Bronchial epithelial cell (primary cell): ENCODE results near the gene ACADS. TPM values are rescaled to one million over a fixed set of nuclear protein-coding genes. Genes with fewer than 3 reads are reported as not detected.

ENCODE experiments used
- DNase-seq: peaks from one replicate; pipeline ENCODE4 v3.0.0-alpha.2; 2010; ENCODE audit warnings: low read depth
- FAIRE-seq: peaks from 2 replicates; lab custom pipeline; 2011; peaks lifted over from hg19 to GRCh38; lab: Jason Lieb, UNC
- H3K27me3 ChIP-seq: 2 replicates; pipeline ENCODE4 v1.5.1; 2011; ENCODE audit warnings: low read length; ENCODE audit not compliant: control insufficient read depth, insufficient read depth
- H3K36me3 ChIP-seq: 2 replicates; pipeline ENCODE4 v1.5.1; 2011; ENCODE audit warnings: low read length; ENCODE audit not compliant: control insufficient read depth, insufficient read depth
- H3K4me3 ChIP-seq: 2 replicates; pipeline ENCODE4 v1.5.1; 2011; ENCODE audit warnings: mild to moderate bottlenecking, low read depth, low read length, control low read depth
- total RNA-seq: library from RNA; depleted of rRNA; stranded (reverse); fragments of >200 nt; gene quantifications from 2 replicates; pipeline ENCODE4 v1.2.1, GENCODE V29; 2014
- TF ChIP-seq, protein P1 (sequence below): IDR thresholded peaks from 2 replicates; pipeline ENCODE4 v1.5.1; 2011; ENCODE audit warnings: mild to moderate bottlenecking, moderate library complexity, low read length, control low read depth, inconsistent platforms; ENCODE audit not compliant: insufficient read depth, severe bottlenecking

ACADS gene
- total RNA-seq, 1 donor from 2014 or later = 7.4 TPM

DNA sequence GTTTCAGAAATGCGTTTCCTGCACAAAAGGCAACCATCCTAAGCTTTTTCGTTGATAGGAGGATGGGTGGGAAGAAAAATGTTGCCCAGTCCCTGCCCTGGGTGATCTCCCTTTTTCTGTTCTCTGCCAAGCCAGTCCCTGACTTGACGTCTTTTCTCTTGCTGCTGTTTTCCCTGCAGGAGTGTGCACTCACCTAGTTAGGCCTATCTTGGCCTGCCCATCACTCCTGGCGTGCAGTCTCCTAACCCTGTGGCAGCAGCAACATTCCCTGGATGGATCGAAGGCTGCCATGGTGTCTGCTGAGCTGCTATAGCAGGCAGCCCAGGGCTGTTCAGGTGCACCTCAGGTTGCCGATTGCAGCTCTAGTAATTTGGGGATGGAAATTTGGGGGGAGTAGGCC lies 14.2 kb upstream of the ACADS start:
- H3K4me3 ChIP-seq = peak overlapping the region; percentile 76
- TF ChIP-seq, protein P1, sequence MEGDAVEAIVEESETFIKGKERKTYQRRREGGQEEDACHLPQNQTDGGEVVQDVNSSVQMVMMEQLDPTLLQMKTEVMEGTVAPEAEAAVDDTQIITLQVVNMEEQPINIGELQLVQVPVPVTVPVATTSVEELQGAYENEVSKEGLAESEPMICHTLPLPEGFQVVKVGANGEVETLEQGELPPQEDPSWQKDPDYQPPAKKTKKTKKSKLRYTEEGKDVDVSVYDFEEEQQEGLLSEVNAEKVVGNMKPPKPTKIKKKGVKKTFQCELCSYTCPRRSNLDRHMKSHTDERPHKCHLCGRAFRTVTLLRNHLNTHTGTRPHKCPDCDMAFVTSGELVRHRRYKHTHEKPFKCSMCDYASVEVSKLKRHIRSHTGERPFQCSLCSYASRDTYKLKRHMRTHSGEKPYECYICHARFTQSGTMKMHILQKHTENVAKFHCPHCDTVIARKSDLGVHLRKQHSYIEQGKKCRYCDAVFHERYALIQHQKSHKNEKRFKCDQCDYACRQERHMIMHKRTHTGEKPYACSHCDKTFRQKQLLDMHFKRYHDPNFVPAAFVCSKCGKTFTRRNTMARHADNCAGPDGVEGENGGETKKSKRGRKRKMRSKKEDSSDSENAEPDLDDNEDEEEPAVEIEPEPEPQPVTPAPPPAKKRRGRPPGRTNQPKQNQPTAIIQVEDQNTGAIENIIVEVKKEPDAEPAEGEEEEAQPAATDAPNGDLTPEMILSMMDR = no peak
- peaks cover 9% of the 10 kb centered on the region for H3K36me3 ChIP-seq
- FAIRE-seq (no peak), DNase-seq (no peak)
- no peaks in the 10 kb centered on the region for H3K27me3 ChIP-seq

DNA sequence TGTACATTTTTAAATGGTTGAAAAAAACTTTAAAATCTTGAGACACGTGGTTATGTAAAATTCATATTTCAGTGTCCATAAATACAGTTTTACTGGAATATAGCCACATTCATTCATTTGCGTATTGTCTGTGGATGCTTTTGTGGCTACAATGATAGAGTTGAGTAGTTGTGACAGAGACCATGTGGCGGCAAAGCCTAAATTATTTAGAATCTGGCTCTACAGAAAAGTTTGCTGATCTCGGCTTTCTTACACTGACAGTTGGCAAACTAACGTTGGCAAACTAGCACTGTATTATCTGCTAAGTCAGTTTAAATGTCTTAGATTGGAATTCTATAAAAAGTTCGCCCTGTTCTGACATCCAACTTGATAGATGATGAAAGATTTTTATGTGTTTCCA lies 13.0 kb upstream of the ACADS start:
- TF ChIP-seq, protein P1 = no peak
- DNase-seq (no peak), FAIRE-seq (no peak)
- Histone ChIP-seq H3K27me3 (no peaks in the 10 kb centered on the region), H3K4me3 (no peak overlapping the region), H3K36me3 (peaks cover 15% of the 10 kb centered on the region)

DNA sequence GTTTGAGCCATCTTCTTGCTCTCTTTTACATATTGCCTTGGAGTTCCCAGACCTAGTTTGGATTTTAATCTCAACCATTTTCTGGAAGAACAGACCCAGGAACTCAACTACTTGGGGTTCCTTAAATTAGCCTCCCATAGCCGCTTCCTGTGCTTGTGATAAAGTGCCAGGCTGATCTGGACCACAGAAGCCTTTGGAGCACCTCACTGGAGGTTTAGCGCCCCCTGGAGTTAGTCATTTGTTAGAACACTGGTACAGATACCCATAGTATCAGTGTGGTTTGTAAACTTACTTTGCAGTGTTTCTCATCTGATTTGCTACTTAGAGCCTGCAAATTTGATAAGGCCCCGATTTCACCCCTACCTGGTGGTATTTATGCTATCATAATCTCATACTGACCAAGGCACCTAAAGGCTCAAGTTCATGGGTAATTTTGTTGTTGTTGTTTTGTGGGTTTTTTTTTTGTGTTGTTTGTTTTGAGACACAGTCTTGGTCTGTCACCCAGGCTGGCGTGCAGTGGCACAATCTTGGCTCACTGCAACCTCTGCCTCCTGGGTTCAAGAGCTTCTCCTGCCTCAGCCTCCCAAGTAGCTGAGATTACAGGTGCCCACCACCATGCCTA lies 11.7 kb upstream of the ACADS start:
- H3K36me3 ChIP-seq = peaks cover 19% of the 10 kb centered on the region
- DNase-seq (peak; percentile 67), FAIRE-seq (no peak)
- TF ChIP-seq, protein P1 = peak; percentile 87
- no peak overlapping the region for H3K4me3 ChIP-seq
- H3K27me3 ChIP-seq = no peaks in the 10 kb centered on the region

DNA sequence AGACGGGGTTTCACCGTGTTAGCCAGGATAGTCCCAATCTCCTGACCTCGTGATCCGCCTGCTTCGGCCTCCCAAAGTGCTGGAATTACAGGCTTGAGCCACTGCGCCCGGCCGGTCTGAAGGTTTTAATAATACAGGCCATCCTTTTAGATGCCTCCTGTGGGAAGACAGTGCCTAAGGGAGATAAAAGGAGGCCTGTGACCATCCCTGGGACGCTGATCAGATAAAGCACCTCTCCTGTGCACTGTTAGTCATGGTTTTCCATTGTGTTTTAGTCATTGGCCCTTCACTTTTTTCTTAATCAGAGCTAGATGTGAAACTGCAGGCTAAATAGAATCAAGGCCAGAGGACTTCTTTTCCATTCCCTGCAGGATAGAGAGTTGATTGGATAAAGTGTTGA lies 7.6 kb upstream of the ACADS start:
- TF ChIP-seq, protein P1 = no peak
- Histone ChIP-seq H3K36me3 (peaks cover 29% of the 10 kb centered on the region), H3K4me3 (no peak overlapping the region), H3K27me3 (no peaks in the 10 kb centered on the region)
- DNase-seq = no peak
- FAIRE-seq = no peak

DNA sequence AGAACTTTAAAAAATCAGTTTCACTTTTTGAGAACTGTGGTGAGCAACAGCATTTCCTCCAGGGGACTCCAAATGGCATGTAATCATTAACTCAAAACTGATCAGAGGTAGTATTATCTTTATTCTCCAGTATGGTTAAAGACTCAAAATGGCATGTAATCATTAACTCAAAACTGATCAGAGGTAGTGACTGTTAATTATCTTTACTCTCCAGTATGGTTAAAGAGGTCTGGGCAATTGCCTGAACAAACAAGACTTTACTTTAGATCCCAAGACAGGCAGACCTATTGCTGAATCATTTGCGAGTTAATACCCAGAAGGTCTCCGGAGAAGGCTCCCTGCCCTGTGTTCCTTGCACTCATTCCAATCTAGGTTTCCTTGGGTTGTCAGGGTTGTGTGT lies 6.6 kb upstream of the ACADS start:
- no peak for FAIRE-seq
- Histone ChIP-seq H3K4me3 (no peak overlapping the region), H3K27me3 (no peaks in the 10 kb centered on the region), H3K36me3 (peaks cover 29% of the 10 kb centered on the region)
- TF ChIP-seq, protein P1 = no peak
- no peak for DNase-seq
